Activated CD8-positive, alpha-beta memory T cell treated with anti-CD3 and anti-CD28 coated beads for 48 hours (primary cell): ENCODE measurements around the gene ADI1.
"Not testable (repeated sequence)": the region's sequence is repeated elsewhere in the genome, so short reads cannot be mapped to it uniquely, and the experiment has no call there.

Experiments used
- DNase-seq, 3 experiments: peaks; one replicate each; pipeline ENCODE4 v3.0.0-alpha.2; 2020; ENCODE audit warnings: low read depth in 2 of 3, low spot score in 2 of 3

Gene ADI1

DNA sequence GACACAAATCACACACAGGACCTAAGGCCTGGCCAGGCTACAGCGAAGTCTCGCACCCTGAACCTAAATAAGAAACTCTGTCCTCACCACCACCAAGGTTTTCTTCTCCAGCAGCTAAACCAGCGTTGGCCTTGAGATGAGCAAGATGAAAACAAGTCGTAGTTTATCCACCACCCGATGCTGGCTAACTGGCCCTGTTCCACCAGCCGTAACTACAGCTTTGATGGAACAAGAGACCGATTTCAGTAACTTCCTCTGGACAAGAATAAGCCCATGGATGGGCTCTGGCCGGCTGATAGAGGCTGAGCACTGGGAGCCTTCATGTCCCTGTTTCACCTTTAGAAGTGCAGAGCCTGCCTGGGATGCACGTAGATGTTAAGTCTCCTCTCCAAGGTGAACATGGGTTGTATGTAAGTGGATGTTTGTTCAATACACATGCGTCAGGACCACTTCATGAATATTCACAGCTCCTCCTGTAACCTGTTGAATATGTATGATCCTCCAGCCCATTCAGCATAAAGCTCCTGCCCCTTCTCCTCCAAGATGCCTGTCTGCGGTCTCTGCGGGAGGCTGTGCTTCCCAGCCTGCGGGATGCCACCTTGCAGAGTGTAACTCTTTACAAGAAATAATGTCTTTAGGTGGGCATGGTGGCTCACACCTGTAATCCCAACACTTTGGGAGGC lies 24.2 kb downstream of the ADI1 start:
- no peak for DNase-seq

DNA sequence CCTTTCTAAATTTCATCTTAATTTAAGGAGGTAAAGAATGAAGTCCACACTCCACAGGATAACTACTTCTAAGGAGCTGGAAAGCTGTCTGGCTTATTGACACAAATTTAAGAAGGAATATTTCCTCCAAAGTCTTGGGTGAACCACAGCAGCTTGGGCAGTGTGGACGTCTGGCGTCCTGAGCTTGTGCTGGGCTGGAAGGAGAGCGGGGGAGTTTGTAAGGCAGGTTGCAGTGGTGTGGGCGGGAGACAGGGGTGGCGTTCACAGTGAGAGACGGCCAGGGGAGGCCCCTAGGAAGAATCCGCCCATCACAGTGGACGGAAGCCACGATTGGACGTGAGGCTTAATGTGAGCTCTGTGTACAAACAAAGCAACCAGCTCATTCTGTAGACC lies 25.7 kb downstream of the ADI1 start:
- DNase-seq, result no peak

DNA sequence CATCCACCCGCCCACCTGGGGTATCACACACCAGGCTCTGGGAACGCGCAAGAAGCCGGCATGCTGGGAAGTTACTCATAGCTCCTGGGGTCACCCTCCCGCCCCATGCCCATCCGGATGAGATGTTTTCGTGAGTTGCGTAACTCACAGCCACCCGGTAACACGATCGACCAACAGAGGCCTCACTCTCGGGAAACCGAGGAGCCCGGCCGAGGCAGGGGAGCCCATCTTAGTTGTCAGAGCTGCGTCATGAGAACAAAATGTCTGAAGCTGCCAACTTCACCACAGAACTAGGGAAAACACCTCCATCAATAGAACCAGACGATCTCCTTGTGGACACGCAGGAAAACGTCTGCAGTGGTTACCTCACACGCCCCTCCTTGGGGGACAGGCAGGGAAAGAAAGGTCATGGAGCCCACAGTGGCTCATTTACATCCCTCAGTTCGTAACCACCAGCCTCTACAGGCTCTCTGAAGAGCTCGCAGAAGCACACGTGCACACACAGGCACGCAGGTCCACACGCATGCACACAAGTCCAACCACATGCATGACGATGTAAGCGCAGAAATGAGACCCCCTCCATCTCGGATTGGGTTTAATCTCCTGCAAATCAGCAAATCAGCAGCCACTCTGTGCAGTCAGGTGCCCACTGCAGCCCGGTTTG lies 26.2 kb downstream of the ADI1 start:
- no peak for DNase-seq

GRCh38 chr2:3492475-3492787 lies 26.9 kb downstream of the ADI1 start:
- DNase-seq, result not testable (repeated sequence)

DNA sequence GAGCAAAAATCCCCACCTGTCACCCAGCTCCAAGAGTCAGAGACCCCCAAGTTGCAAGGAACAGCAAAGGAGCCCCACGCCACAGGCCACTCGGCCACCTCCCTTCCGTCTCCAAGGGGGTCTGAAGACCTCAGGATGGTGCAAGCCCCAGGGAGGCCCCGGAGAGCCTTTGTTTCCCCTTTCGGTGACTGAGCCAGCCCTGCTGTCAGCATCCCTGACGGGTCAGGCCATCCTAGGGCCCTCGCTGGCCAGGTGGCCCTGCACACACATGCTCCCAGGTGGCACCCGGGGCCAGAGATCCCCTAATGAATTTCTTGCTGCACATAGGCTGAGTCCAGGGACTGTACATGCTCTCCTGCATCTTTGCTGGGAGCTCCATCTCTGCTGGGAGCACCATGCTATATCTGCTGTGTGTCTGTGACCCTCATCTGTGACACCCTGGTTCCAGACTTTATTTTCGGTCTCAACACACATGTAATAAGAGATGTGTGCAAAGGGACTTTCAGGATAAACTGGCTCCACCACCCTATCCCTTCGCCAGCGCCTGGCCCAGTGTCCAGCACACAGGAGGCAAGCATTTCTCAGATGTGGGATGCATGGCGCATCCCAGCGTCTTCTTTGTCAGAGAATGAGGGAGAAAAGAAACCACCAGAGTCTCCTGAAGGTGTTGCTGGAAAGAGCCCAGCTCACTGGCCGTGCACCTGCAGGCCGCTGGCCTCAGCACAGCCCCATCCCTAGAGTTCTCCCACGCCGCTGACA lies 27.4 kb downstream of the ADI1 start:
- DNase-seq, result no peak

- no peak for DNase-seq
Measured at GRCh38 chr2:3491306-3491705, 28.0 kb downstream of the ADI1 start.

GRCh38 chr2:3490191-3491170 lies 28.9 kb downstream of the ADI1 start:
- no peak for DNase-seq

GRCh38 chr2:3489764-3490115 lies 29.6 kb downstream of the ADI1 start:
- DNase-seq, result no peak

GRCh38 chr2:3488855-3489763 lies 30.2 kb downstream of the ADI1 start:
- no peak for DNase-seq

DNA sequence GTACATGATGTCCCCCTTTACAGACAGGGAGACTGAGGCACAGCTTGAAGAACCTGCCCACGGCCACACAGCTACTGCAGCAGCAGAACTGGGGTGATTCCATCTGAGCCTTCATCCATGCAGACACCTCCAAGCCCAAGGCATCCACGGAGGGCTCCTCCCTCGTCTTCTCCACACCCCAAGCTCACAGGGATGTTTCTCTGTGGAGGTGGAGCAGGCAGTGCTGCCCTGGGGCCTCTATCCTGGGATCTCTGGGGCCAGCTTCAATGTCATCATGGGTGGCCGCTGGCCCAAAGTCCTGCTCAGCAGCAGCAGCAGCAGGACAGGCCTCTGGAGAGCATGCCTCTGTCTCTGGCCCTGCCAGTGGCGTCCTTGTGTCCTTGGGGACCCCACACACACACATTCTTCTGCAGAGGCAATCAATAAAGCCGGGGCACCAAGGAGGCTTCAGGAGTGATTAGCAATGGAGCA lies 31.2 kb downstream of the ADI1 start:
- DNase-seq, result no peak

GRCh38 chr2:3487432-3487831 lies 31.9 kb downstream of the ADI1 start:
- no peak for DNase-seq

GRCh38 chr2:3487028-3487425 lies 32.3 kb downstream of the ADI1 start:
- no peak for DNase-seq

DNA sequence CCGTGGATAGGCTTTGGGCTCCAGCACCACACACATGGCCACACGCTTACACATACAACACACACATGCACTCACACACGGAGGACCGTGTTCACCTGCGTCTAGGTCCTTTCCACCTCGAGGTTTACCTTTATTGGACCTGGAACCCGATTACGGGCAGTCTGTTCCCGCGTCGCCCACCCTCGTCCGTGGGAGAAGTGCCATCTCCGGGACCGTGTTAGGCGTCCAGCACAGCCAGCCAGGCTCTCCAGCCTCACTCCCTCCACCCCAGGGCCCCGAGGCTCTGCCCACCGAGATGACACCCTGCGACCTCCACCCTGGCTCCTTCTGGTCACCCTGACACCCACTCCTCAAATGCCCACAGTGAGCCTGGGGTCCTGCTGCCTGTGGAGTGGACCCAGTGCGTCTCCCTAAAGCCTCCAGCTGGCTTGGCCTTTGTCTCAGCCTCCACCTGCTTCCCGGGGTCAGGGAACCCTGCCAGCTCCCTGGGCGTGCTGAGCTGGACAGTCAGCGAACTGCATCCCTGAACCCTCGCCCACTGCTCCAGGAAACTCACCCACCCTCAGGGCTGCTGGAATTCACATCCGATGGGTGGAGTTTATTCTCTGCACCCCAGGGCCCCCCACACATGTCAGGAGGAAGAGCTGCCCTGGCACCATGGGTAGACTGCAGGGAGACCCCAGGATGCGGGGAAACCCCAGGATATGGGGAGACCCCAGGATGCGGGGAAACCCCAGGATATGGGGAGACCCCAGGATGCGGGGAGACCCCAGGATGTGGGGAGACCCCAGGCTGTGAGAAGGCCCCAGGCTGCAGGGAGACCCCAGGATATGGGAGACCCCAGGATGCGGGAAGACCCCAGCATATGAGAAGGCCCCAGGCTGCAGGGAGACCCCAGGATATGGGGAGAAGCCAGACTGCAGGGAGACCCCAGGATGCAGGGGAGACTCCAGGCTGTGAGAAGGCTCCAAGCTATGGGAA lies 33.0 kb downstream of the ADI1 start:
- DNase-seq, result no peak

DNA sequence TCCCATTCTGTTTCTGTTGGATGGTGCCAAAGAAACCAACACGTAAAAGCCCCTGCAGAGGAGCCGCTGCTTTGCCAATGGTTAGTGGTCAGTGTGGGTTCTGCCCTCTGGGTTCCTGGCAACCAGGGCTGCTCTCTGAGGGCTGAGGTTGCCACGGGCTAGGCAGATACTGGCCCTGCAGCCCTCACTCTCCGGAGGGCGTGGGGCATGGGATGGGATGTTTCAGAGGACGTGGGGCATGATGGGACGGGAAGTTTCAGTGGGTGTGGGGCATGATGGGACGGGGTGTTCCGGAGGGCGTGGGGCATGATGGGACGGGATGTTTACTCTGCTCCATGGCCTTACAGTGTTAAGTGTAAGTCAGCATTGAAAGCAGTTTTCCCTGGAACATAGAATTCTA lies 34.2 kb downstream of the ADI1 start:
- DNase-seq, result no peak

DNA sequence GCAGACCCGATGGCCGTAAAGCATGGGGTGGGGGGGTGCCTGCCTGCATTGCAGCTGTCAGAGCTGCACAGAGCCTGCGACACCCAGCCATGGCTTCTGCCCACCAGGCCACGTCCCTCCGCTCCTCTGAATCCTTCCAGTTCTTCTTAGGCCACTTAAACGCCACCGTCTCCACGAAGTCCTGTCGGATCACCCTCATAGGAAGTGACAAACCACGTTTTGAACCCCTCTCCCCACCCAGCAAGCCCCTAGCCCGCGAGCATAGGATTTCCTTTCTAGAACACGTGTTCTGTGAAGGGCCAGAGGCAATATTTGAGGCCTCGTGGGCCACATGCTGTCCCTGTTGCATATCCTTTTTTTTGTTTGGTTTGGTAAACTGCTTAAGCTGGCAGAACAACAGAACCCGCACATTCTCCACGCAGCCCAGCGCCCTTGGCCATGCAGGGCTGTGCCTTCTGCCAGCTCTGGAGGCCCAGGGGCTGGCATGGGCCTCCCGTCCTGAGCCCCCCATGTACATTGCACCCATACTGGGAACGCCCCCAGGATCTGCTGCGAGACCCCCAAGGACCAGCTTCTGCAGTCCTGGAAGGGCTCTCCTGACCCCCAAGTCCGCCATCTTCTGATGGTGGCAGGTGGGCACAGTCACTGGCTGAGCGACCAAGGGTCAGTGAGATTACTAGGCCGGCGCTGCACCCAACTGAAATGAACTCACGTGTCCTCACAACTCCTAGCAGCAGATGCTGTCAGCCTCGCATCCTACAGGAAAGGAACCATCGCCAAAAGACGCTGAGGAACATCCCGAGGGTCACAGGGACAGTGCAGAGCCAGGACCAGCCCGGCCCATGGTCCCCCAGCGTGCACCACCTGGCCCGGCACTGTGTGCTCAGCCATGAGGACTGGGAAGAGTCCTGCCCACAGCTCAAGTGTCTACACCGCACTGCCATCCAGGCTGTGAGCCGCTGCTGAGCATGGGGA lies 35.1 kb downstream of the ADI1 start:
- DNase-seq, result no peak

DNA sequence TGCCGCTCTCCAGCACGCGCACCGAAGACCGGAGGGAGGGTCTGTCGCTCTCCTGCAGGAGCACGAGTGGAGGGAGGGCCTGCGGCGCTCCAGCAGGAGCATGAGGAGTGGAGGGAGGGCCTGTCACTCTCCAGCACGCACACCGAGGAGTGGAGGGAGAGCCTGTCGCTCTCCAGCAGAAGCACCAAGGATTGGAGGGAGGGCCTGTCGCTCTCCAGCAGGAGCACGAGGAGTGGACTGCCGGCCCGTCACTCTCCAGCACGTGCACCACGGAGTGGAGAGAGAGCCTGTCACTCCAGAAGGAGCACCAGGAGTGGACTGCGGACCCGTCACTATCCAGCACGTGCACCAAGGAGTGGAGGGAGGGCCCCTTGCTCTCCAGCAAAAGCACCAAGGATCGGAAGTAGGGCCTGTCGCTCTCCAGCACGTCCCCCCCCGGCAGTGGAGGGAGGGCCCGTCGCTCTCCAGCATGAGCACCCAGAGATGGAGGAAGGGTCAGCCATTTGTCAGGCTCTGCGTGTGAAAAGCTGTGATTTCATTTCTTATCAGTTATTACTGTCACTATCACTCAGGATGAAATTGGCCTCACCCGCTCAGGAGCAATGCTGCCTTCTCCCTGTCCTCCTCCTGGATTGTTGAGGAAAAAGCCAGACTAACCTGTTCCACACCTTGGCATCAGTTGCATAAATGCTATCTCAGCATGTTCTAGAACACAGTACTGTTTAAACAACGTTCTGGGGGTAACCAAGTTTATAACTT lies 35.9 kb downstream of the ADI1 start:
- no peak for DNase-seq

DNA sequence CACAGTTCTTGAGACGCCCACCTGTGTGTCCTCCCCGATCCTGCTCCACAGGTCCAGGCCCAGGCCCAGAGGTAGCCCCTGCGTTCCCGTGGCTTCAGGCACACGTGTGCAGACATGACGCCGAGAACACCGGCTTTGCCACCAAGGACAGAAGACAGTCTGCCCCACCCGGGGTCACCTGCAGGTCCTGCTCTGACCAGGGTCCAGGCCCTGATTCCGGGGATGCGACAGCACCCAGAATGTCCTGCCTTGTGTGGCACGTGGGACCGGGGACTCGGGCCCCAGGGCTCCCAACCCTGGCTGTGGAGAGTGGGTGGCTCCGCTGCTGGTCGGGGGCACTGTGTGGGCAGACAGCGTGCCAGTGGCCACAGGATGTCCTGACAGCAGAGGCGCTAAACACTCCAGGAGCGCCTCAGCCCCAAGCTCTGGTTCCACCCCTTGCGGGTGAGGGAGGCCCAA lies 36.9 kb downstream of the ADI1 start:
- no peak for DNase-seq
